HepG2 (cell line): ENCODE data around the gene SERPINA3. TPM values are rescaled to one million over a fixed set of nuclear protein-coding genes. Genes with fewer than 3 reads are reported as not detected.
A peak's percentile ranks its signal among the peaks of the same experiment; 100 is the strongest.

ENCODE experiments used
- CAMTA2 ChIP-seq: sonication (generic); formaldehyde crosslinking; IDR thresholded peaks from 2 replicates; pipeline ENCODE4 v1.4.0; 2020; ENCODE audit warnings: mild to moderate bottlenecking, missing genetic modification reagents, borderline replicate concordance
- HHEX ChIP-seq: IDR thresholded peaks from 2 replicates; pipeline ENCODE4 v1.6.1; 2016; ENCODE audit warnings: control low read depth
- HNF4A ChIP-seq: sonication (generic); formaldehyde crosslinking; IDR thresholded peaks from 2 replicates; pipeline ENCODE4 v1.4.0; 2020; ENCODE audit warnings: missing genetic modification reagents
- HNRNPL ChIP-seq: fragments of 200-400 bp; formaldehyde crosslinking; IDR thresholded peaks from 2 replicates; pipeline ENCODE4 v1.6.1; 2017; ENCODE audit warnings: mild to moderate bottlenecking, low read depth, low read length
- JDP2 ChIP-seq: sonication (generic); formaldehyde crosslinking; IDR thresholded peaks from 2 replicates; pipeline ENCODE4 v1.8.1; 2022; ENCODE audit warnings: missing genetic modification reagents, borderline replicate concordance
- JUNB ChIP-seq: sonication (generic); formaldehyde crosslinking; IDR thresholded peaks from 2 replicates; pipeline ENCODE4 v1.8.0; 2022; ENCODE audit warnings: missing genetic modification reagents, mild to moderate bottlenecking, borderline replicate concordance
- KDM5B ChIP-seq: sonication (generic); formaldehyde crosslinking; IDR thresholded peaks from 2 replicates; pipeline ENCODE4 v1.4.0; 2020; ENCODE audit warnings: missing genetic modification reagents, mild to moderate bottlenecking, borderline replicate concordance
- KLF15 ChIP-seq: sonication (generic); formaldehyde crosslinking; IDR thresholded peaks from 2 replicates; pipeline ENCODE4 v1.8.1; 2023; ENCODE audit warnings: borderline replicate concordance, mild to moderate bottlenecking, inconsistent platforms, missing genetic modification reagents, mixed read lengths
- MAFK ChIP-seq, 2 experiments: IDR thresholded peaks in 1 of 2; conservative IDR thresholded peaks in 1 of 2; 2 replicates each; pipeline ENCODE4 v1.6.1; 2011; ENCODE audit warnings: improper control_type of control experiment in 2 of 2, low read length in 2 of 2
- MEIS1 ChIP-seq: sonication (generic); formaldehyde crosslinking; IDR thresholded peaks from 2 replicates; pipeline ENCODE4 v1.9.0; 2021; ENCODE audit warnings: mild to moderate bottlenecking, missing genetic modification reagents, moderate library complexity, borderline replicate concordance
- MTA3 ChIP-seq: sonication (generic); formaldehyde crosslinking; IDR thresholded peaks from 2 replicates; pipeline ENCODE4 v1.4.0; 2020; ENCODE audit warnings: missing genetic modification reagents
- NR1H2 ChIP-seq: sonication (generic); formaldehyde crosslinking; IDR thresholded peaks from 2 replicates; pipeline ENCODE4 v1.8.1; 2022; ENCODE audit warnings: low read depth, missing genetic modification reagents, borderline replicate concordance
- PBX3 ChIP-seq: sonication (generic); formaldehyde crosslinking; IDR thresholded peaks from 2 replicates; pipeline ENCODE4 v1.8.1; 2023; ENCODE audit warnings: missing genetic modification reagents, inconsistent platforms, borderline replicate concordance
- POGZ ChIP-seq: sonication (generic); formaldehyde crosslinking; IDR thresholded peaks from 2 replicates; pipeline ENCODE4 v1.4.0; 2020; ENCODE audit warnings: mild to moderate bottlenecking, missing genetic modification reagents
- PRMT3 ChIP-seq: sonication (generic); formaldehyde crosslinking; IDR thresholded peaks from 2 replicates; pipeline ENCODE4 v1.8.1; 2022; ENCODE audit warnings: low read depth, mild to moderate bottlenecking, moderate library complexity, missing genetic modification reagents, borderline replicate concordance
- SMYD3 ChIP-seq: sonication (generic); formaldehyde crosslinking; IDR thresholded peaks from 2 replicates; pipeline ENCODE4 v1.8.1; 2023; ENCODE audit warnings: mild to moderate bottlenecking, missing genetic modification reagents
- WIZ ChIP-seq: sonication (generic); formaldehyde crosslinking; IDR thresholded peaks from 2 replicates; pipeline ENCODE4 v1.5.1; 2020; ENCODE audit warnings: mild to moderate bottlenecking, missing genetic modification reagents
- ZBTB33 ChIP-seq: sonication (generic); formaldehyde crosslinking; IDR thresholded peaks from 2 replicates; pipeline ENCODE4 v1.4.0; 2020; ENCODE audit warnings: missing genetic modification reagents
- ZFP36L2 ChIP-seq: sonication (generic); formaldehyde crosslinking; IDR thresholded peaks from 2 replicates; pipeline ENCODE4 v1.4.0; 2020; ENCODE audit warnings: missing genetic modification reagents
- ZFP82 ChIP-seq: sonication (generic); formaldehyde crosslinking; IDR thresholded peaks from 2 replicates; pipeline ENCODE4 v1.5.1; 2020; ENCODE audit warnings: mild to moderate bottlenecking, missing genetic modification reagents, borderline replicate concordance
- ZFP90 ChIP-seq: sonication (generic); formaldehyde crosslinking; IDR thresholded peaks from 2 replicates; pipeline ENCODE4 v1.8.0; 2022; ENCODE audit warnings: missing genetic modification reagents, mild to moderate bottlenecking, inconsistent platforms, borderline replicate concordance
- ZNF180 ChIP-seq: sonication (generic); formaldehyde crosslinking; IDR thresholded peaks from 2 replicates; pipeline ENCODE4 v1.4.0; 2020; ENCODE audit warnings: low read depth, missing genetic modification reagents, borderline replicate concordance
- ZNF224 ChIP-seq: sonication (generic); formaldehyde crosslinking; IDR thresholded peaks from 2 replicates; pipeline ENCODE4 v1.5.0; 2020; ENCODE audit warnings: mild to moderate bottlenecking, missing genetic modification reagents
- ZNF225 ChIP-seq: sonication (generic); formaldehyde crosslinking; IDR thresholded peaks from 2 replicates; pipeline ENCODE4 v1.4.0; 2020; ENCODE audit warnings: mild to moderate bottlenecking, missing genetic modification reagents
- ZNF343 ChIP-seq: sonication (generic); formaldehyde crosslinking; IDR thresholded peaks from 2 replicates; pipeline ENCODE4 v1.4.0; 2020; ENCODE audit warnings: mild to moderate bottlenecking, missing genetic modification reagents
- ZNF563 ChIP-seq: sonication (generic); formaldehyde crosslinking; IDR thresholded peaks from 2 replicates; pipeline ENCODE4 v1.8.0; 2022; ENCODE audit warnings: mild to moderate bottlenecking, moderate library complexity, missing genetic modification reagents
- ZNF567 ChIP-seq: sonication (generic); formaldehyde crosslinking; IDR thresholded peaks from 2 replicates; pipeline ENCODE4 v1.8.1; 2023; ENCODE audit warnings: mild to moderate bottlenecking, missing genetic modification reagents, borderline replicate concordance
- ZNF605 ChIP-seq: sonication (generic); formaldehyde crosslinking; IDR thresholded peaks from 2 replicates; pipeline ENCODE4 v1.8.0; 2022; ENCODE audit warnings: mild to moderate bottlenecking, missing genetic modification reagents
- ZNF746 ChIP-seq: sonication (generic); formaldehyde crosslinking; IDR thresholded peaks from 2 replicates; pipeline ENCODE4 v1.8.0; 2022; ENCODE audit warnings: mild to moderate bottlenecking, missing genetic modification reagents
- ZNF891 ChIP-seq: sonication (generic); formaldehyde crosslinking; IDR thresholded peaks from 2 replicates; pipeline ENCODE4 v1.5.0; 2020; ENCODE audit warnings: mild to moderate bottlenecking, missing genetic modification reagents
- ZSCAN25 ChIP-seq: sonication (generic); formaldehyde crosslinking; IDR thresholded peaks from 2 replicates; pipeline ENCODE4 v1.8.0; 2022; ENCODE audit warnings: mild to moderate bottlenecking, missing genetic modification reagents
- polyA plus RNA-seq, 8 experiments: library from polyadenylated mRNA; depleted of rRNA in 3 of 8; stranded (reverse) in 7 of 8; unstranded in 1 of 8; fragments of >200 nt; fragmentation: Illumina TruSeq in 4 of 8; extraction: Trizol in 4 of 8; gene quantifications; 2 replicates each; pipeline versions ENCODE4 v1.2.1 to v1.2.3, GENCODE V29; 2011 to 2016; ENCODE audit warnings: low read depth in 4 of 8, missing spikeins in 1 of 8, mixed read lengths in 1 of 8; ENCODE audit not compliant: insufficient read depth in 1 of 8
- total RNA-seq, 5 experiments: library from RNA; depleted of rRNA; stranded (reverse); fragments of >200 nt; fragmentation: Illumina TruSeq; extraction: Trizol; gene quantifications; 2 replicates each; pipeline ENCODE4 v1.2.3, GENCODE V29; 2016; ENCODE audit warnings: low read depth in 1 of 5

Gene SERPINA3
- total and polyA plus RNA-seq, 2 of the 13 experiments (the other 11 are each of a cell fraction or from before 2014, with no cell fraction given), result 825 to 2,200 TPM

GRCh38 chr14:94600148-94600545 is 12.0 kb upstream of the SERPINA3 start (continued):
- no peak for TF ChIP-seq HNF4A (CRISPR knock-in tag)
- TF ChIP-seq ZNF224 (CRISPR knock-in tag), result 0 out of 2 replicates have a peak, but pooled peaks have one; percentile 13
- 0 out of 2 replicates have a peak, but pooled peaks have one; percentile 44 for TF ChIP-seq ZFP90 (CRISPR knock-in tag)
- no peak for TF ChIP-seq JUNB (CRISPR knock-in tag)
- no peak for TF ChIP-seq ZSCAN25 (CRISPR knock-in tag)
- TF ChIP-seq CAMTA2 (CRISPR knock-in tag), result no peak
- no peak for TF ChIP-seq ZNF746 (CRISPR knock-in tag)
- TF ChIP-seq KDM5B, result no peak; the same call in 1 of the 2 replicates
- no peak for TF ChIP-seq KLF15 (CRISPR knock-in tag)
- no peak for TF ChIP-seq ZFP36L2
- TF ChIP-seq NR1H2, result no peak
- peak; percentile 9; the same call in 1 of the 2 replicates for TF ChIP-seq ZBTB33 (CRISPR knock-in tag)
- TF ChIP-seq WIZ (CRISPR knock-in tag), result no peak
- TF ChIP-seq ZNF343 (CRISPR knock-in tag), result 0 out of 2 replicates have a peak, but pooled peaks have one; percentile 2
- TF ChIP-seq MEIS1, result 0 out of 2 replicates have a peak, but pooled peaks have one; percentile 15
- 0 out of 2 replicates have a peak, but pooled peaks have one; percentile 49 for TF ChIP-seq HNRNPL
- no peak for TF ChIP-seq MAFK (conservative IDR thresholded peaks at IDR 0.05 in 1 of 2, IDR thresholded peaks at IDR 0.05 in 1 of 2; ENCODE audit: low read length in 2 of 2)
- no peak for TF ChIP-seq ZFP82 (CRISPR knock-in tag)
- no peak for TF ChIP-seq SMYD3 (CRISPR knock-in tag)
- no peak for TF ChIP-seq PRMT3 (CRISPR knock-in tag)
- 0 out of 2 replicates have a peak, but pooled peaks have one; percentile 49 for TF ChIP-seq ZNF567 (CRISPR knock-in tag)
- no peak for TF ChIP-seq POGZ (CRISPR knock-in tag)
- TF ChIP-seq ZNF563 (CRISPR knock-in tag), result 0 out of 2 replicates have a peak, but pooled peaks have one; percentile 15
- TF ChIP-seq ZNF180 (CRISPR knock-in tag), result no peak
- peak; percentile 83 for TF ChIP-seq ZNF605 (CRISPR knock-in tag)
- TF ChIP-seq MTA3 (CRISPR knock-in tag), result no peak
- TF ChIP-seq PBX3 (CRISPR knock-in tag), result no peak
- no peak for TF ChIP-seq ZNF891
- no peak for TF ChIP-seq HHEX
- TF ChIP-seq ZNF225 (CRISPR knock-in tag), result no peak
- TF ChIP-seq JDP2 (CRISPR knock-in tag), result no peak
